HuH-7 (cell line): ENCODE measurements around the gene LRRC43.
"Not testable (repeated sequence)": the region's sequence is repeated elsewhere in the genome, so short reads cannot be mapped to it uniquely, and the experiment has no call there.

Experiments
- DNase-seq: peaks from one replicate; pipeline ENCODE4 v3.0.0; 2011; ENCODE audit warnings: low spot score

Gene LRRC43

DNA sequence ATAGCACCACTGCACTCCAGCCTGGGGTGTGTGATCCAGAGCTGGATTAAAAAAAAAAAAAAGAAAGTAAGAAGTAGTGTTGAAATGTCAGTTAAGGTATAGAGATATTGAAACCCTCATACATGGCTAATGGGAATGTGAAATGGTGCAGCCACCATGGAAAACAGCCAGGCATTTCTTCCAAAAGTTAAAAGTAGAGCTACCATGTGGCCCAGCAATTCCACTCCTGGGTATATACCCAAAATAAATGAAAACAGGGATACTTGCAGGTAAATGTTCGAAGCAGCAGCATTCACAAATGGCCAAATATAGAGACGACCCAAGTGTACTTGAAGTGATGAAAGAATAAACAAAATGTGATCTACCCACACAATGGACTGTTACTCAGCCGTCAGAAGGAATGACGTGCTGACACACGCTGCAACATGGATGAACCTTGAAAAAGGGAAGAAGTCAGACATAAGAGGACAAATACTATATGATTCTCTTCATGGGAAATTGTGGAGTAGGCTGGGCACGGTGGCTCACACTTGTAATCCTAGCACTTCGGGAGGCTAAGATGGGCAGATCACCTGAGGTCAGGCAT is 24.1 kb upstream of the LRRC43 start:
- DNase-seq = no peak

DNA sequence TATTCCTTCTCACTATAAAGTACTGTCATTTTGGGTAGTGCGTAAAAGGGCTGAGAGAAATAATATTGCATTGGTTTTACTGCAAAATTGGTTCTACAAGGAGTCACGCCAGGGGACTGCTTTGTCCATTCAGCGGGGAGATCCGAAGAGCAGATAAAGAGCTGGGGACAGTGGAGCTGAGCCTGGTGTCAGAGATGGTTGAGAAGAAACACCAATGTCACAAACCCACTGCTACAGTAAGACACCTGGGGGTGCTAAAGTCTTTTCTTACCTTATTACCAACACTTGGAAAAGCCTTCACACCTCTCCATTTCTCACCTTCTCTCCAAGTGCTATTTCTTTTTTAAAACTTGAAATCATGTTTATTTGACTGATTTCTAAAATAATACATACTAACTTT is 23.0 kb upstream of the LRRC43 start:
- DNase-seq = no peak

DNA sequence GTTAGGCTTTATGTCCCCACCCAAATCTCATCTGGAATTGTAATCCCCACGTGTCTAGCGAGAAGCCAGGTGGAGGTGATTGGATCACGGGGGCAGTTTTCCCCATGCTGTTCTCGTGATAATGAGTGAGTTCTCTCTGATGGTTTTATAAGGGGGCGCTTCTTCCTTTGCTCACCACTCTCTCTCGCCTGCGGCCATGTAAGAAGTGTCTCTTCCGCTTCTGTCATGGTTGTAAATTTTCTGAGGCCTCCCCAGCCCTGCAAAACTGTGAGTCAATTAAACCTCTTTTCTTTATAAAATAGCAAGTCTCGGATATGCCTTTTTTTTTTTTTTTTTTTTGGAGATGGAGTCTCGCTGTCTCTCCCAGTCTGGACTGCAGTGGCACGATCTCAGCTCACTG is 22.2 kb upstream of the LRRC43 start:
- no peak for DNase-seq

DNA sequence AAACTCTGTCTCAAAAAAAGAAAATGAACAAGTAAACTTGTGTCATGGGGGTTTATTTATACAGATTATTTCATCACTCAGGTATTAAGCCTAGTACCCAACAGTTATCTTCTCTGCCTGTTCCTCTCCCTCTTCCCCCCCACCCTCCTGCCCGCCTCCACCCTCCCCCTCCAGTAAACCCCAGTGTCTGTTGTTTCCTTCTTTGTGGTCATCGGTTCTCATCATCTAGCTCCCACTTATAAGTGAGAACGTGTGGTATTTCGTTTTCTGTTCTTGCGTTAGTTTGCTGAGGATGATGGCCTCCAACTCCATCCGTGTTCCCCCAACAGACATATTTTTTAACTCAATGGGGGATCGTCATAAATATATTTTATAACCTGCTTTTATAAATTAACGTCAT is 21.2 kb upstream of the LRRC43 start:
- no peak for DNase-seq

DNA sequence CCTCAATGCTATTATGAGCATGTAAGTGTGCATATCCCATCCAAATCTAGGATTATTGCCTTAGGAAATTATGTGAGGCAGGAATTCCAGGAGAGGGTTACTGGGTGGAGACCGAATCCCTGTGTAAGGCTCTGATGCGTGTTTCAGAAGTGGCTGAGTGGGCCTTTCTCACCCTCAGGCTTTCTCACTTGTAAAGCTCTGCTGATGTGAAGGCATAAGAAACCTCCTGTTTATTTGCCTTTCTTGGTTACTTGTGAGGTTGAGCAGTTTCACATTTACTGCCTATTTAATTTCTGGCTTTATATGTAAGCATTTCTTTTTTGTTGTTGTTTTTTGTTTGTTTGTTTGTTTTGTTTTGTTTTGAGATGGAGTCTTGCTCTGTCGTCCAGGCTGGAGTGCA is 19.9 kb upstream of the LRRC43 start:
- DNase-seq = no peak

GRCh38 chr12:122166422-122167349 is 16.2 kb upstream of the LRRC43 start:
- no peak for DNase-seq

GRCh38 chr12:122167356-122167925 is 15.5 kb upstream of the LRRC43 start:
- no peak for DNase-seq

DNA sequence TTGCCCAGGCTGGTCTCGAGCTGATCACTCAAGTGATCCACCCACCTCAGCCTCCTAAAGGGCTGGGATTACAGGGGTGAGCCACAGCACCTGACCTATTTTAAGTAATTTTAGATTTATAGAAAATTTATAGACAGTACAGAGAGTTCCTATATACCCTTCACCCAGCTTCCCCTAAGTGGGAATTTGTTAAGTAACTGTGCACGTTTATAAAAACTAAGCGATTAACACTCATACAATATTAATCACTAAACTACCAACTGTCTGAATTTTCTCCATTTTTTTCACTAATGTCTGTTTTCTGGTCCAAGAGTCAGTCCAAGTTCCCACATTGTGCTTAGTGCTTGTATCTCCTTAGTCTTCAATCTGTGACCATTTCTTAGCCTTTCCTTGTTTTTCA is 14.4 kb upstream of the LRRC43 start:
- no peak for DNase-seq

DNA sequence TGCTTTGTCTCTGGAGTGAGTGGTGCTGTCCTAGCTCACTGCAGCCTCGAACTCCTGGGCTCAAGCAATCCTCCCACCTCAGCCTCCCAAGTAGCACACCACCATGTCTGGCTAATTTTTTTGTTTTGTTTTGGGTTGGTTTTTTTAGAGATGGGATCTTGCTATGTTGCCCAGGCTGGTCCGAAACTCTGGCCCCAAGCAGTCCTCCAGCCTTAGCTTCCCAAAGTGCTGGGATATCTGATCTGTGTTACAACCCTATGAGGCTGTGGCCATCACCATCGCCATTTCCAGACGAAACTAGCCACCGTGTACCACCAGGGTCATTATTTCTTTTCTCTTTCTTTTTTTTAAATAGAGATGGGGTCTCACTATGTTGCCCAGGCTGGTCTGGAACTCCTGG is 11.5 kb upstream of the LRRC43 start:
- no peak for DNase-seq

GRCh38 chr12:122172262-122172939 is 10.5 kb upstream of the LRRC43 start:
- no peak for DNase-seq

DNA sequence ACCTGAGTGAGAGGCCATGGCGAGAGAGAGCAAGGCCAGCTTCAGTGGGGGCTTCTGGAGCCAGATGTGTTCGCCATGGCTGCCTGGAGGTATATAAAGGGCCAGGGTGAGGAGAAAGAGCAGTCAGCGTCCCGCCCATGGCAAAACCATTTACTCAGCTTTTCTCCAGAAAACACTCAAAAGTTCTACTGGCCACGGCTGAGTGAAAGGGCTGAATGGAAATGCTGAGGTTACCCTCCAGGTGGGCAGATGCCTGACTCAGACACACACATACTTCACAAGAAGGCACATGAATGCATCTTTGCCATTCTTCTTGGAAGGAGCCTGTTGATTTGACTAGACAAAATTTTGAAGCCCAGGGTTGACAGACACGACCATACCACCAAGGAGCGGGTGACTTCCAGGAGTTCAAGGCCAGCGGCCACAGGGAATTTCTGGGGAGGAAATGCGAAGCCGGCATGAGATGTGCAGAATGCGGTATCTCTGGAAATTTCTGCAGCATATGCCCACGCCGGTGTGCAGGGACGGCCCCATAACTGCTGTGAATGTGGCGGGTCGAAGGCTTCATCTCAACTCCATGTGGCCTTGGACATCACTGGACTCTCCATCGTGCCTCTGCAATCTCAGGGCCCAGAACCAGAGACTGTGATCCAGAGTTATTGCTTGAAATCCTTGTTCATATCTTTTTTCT is 8.6 kb upstream of the LRRC43 start, which contains the start of gene IL31:
IL31 (minus strand) TSS at position 67 of the 691 bp plus-strand sequence; CDS start at position 18, 49 bp downstream.
- no peak for DNase-seq

DNA sequence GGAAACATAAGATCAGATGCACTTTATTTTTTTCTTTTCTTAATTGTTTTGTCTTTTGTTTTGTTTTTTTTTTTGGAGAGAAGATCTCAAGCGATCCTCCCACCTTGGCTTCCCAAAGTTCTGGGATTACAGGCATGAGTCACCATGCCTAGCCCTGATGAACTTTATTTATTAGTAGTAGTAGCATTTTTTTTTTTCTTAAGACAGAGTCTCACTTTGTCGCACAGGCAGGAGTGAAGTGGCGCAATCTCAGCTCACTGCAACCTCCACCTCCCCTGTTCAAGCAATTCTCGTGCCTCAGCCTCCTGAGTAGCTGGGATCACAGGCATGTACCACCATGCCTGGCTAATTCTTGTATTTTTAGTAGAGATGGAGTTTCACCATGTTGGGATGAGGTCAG is 6.5 kb upstream of the LRRC43 start:
- not testable (repeated sequence) for DNase-seq

GRCh38 chr12:122183588-122183940 is 641 bp downstream of the LRRC43 start:
- no peak for DNase-seq

GRCh38 chr12:122184517-122184916 is 1.6 kb downstream of the LRRC43 start:
- DNase-seq = no peak

- no peak for DNase-seq
Observed at GRCh38 chr12:122185079-122185478, 2.2 kb downstream of the LRRC43 start.

- no peak for DNase-seq
Observed at GRCh38 chr12:122185494-122186082, 2.7 kb downstream of the LRRC43 start.

GRCh38 chr12:122187466-122187865 is 4.5 kb downstream of the LRRC43 start:
- no peak for DNase-seq

- DNase-seq = no peak
Observed at GRCh38 chr12:122189626-122190475, 6.9 kb downstream of the LRRC43 start.

GRCh38 chr12:122190842-122191668 is 8.1 kb downstream of the LRRC43 start:
- DNase-seq = peak; percentile 89

GRCh38 chr12:122192441-122192840 is 9.5 kb downstream of the LRRC43 start:
- DNase-seq = no peak
